Cardiac fibroblast (primary cell): ENCODE data around the gene CHMP5.

Experiments
- DNase-seq, 2 donors: peaks; one replicate each; pipeline versions ENCODE4 v3.0.0 to v3.0.0-alpha.2; 2010; ENCODE audit warnings: low read depth in 2 of 2
- H3K4me3 ChIP-seq, 2 donors: replicated peaks in 1 of 2; 1 replicate in 1 of 2; 2 replicates in 1 of 2; pipeline ENCODE4 v1.5.1; 2011; ENCODE audit warnings: low read depth in 2 of 2, low read length in 2 of 2, mild to moderate bottlenecking in 2 of 2, moderate library complexity in 1 of 2
- CTCF ChIP-seq: IDR thresholded peaks from one replicate; pipeline ENCODE4 v1.5.1; 2011; ENCODE audit warnings: low read depth, mild to moderate bottlenecking, low read length, inconsistent platforms

CHMP5 gene

GRCh38 chr9:33249983-33250382 is 14.9 kb upstream of the CHMP5 start:
- DNase-seq: no peak
- no peak for TF ChIP-seq CTCF
- H3K4me3 ChIP-seq: no peak overlapping the region

- no peak overlapping the region for H3K4me3 ChIP-seq
- TF ChIP-seq CTCF: no peak
- peak; percentile 48 to 69 for DNase-seq
Measured at GRCh38 chr9:33250458-33250995, 14.3 kb upstream of the CHMP5 start.

GRCh38 chr9:33254211-33254610 is 10.6 kb upstream of the CHMP5 start:
- TF ChIP-seq CTCF: no peak
- H3K4me3 ChIP-seq: no peak overlapping the region
- DNase-seq: no peak

GRCh38 chr9:33255014-33255413 is 9.8 kb upstream of the CHMP5 start:
- DNase-seq: no peak
- no peak for TF ChIP-seq CTCF
- no peak overlapping the region for H3K4me3 ChIP-seq

- no peak overlapping the region for H3K4me3 ChIP-seq
- DNase-seq: no peak
- no peak for TF ChIP-seq CTCF
Measured at GRCh38 chr9:33255471-33255870, 9.4 kb upstream of the CHMP5 start.

GRCh38 chr9:33256236-33256635 is 8.6 kb upstream of the CHMP5 start:
- TF ChIP-seq CTCF: no peak
- H3K4me3 ChIP-seq: no peak overlapping the region
- DNase-seq: no peak

GRCh38 chr9:33257276-33257675 is 7.6 kb upstream of the CHMP5 start:
- H3K4me3 ChIP-seq: no peak overlapping the region
- TF ChIP-seq CTCF: no peak
- no peak for DNase-seq
